ENCODE results near the gene FUCA1.

- TF ChIP-seq CTCF (conservative IDR thresholded peaks at IDR 0.05 in 1 of 2, IDR thresholded peaks at IDR 0.05 in 1 of 2; ENCODE audit: extremely low read depth in 1 of 2, insufficient read depth in 1 of 2, low read depth in 1 of 2, low read length in 2 of 2) (no peak), EZH2 (IDR thresholded peaks at IDR 0.05; ENCODE audit: borderline replicate concordance, low read length) (no peak)
Observed at GRCh38 chr1:23827717-23828116, 40.4 kb downstream of the FUCA1 start.
